Stimulated activated CD4-positive, alpha-beta T cell treated with anti-CD3 and anti-CD28 coated beads, TNF-alpha, amount 100 ng/mL, for 4 hours (primary cell): ENCODE results near the gene TNIP1.
A peak's percentile ranks its signal among the peaks of the same experiment; 100 is the strongest.

Experiments used
- DNase-seq, 3 experiments: peaks; one replicate each; pipeline ENCODE4 v3.0.0-alpha.2; 2020; ENCODE audit warnings: low read depth in 3 of 3

The TNIP1 gene

DNA sequence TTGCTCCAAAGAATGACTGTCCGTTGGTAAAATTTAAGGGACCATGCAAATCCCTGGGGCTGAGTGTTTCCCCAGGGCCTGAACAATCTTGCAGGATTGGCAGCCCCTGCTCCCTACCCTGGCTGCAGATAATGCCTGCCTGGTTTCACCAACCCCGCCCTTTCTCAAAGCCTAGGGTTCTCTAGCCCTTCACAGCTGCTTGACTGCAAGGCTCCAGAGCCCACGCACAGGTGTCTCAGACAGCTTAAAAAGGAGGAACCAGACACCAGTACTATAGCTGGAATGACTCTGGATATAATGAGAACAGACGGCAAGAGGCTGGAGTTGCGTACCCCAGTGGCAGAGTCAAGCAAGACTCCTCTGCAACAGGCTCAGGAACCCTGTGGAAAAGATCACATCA is 25.2 kb upstream of the TNIP1 start:
- DNase-seq = no peak

DNA sequence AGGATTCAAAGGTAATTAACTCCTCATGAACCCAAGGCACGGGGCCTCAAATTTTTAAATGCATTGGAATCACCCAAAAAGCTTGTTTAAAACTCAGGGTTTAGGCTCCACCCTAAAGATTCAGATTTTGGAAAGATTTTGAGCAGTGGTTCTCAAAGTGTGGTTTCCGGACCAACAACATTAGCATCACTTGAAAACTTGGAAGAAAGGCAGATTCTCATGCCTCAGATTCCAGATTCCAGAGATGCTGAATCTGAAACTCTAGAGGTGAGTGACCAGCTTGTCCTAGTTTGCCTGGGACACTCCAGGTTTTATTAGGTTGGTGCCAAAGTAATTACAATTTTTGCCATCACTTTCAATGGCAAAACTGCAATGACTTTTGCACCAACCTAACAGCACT is 24.7 kb upstream of the TNIP1 start:
- DNase-seq = no peak

DNA sequence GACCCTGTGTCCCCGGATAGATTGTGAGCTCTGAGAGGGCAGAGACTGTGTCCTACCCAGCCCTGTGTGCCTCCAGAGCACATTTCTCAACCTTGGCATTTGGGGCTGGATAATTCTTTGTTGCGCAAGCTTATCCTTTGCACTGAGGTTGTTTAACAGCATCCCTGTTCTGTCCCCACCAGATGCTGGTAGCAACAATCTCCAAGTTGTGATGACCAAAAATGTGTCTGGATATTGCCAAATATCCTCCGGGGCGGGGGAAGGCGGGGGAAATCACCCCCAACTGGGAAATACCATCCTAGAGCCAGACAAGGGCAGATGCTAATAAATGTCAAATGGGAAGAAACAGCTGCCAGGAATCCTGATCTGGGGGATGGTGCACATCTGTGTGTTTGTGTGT is 24.0 kb upstream of the TNIP1 start:
- no peak for DNase-seq

DNA sequence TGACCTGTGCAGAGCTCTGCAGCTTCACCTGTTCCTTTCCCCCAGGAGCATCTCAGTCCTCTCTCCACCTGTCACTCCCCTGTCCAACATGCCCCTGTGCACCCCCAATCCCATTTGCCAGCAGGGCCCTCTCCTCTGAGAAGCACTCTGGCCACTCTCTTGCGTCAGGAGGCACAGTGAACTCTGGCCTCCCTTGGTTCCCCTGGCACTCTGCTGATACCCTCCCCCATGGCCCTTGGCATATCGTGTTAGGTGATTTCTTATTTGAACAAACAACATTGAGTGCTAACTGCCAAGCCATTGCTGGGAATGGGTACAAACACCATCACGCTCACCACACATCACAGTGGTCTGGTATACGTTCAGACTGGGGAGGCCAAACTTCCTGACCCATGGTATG is 20.9 kb upstream of the TNIP1 start:
- DNase-seq = no peak

DNA sequence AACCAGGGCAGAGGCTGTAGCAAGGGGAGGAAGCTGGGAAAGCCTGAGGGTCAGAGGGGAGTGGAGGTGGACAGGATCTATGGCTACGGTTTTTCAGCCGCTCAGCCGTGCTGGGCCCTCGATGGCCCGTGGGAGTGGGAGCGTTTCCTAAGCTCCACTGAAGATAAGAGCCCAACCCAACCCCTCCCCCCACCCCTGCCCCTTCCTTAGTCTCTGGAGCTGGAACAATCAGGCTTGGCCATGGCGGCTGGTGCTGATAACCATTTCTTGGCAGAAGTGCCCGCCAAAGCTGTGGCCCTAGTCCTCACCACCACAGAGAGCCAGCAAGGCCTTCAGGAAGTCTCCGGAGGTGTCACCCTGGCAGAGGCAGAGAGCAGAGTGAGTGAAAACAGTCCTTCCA is 20.3 kb upstream of the TNIP1 start:
- no peak for DNase-seq

DNA sequence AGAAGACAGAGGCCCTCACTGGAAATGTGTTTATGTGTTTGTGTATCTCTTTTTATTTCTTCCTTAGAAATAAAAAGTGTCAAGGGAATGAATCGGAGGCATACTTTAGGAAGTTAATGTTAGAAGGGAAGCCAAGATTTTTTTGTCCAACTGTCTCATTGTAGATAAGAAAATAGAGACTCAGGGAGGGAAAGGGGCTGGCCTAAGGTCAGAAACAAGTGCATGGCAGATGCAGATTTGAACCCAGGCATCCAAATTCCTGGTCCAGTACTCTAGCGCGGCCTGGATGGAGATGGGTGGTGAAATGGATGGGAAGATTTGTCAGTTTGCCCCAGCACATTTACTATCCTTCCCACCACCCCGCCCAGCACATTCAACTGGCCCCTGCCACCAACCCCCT is 19.8 kb upstream of the TNIP1 start:
- no peak for DNase-seq

DNA sequence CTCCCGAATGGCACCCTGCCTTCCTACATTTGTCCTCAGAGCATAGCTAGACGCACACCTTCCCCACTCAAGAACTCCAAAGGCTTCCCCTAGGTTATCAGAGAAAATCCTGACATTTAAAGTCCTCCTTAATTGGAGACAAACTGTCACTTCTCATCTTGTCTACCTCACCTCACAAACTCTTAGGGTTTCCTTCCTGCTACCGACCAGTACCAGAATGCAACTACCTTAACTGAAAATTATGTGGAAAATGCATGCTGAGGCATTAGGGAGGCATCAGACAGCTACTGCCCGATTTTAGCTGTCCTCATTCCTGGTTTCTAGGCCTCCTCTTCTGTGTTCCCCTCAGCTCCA is 17.9 kb upstream of the TNIP1 start:
- no peak for DNase-seq

DNA sequence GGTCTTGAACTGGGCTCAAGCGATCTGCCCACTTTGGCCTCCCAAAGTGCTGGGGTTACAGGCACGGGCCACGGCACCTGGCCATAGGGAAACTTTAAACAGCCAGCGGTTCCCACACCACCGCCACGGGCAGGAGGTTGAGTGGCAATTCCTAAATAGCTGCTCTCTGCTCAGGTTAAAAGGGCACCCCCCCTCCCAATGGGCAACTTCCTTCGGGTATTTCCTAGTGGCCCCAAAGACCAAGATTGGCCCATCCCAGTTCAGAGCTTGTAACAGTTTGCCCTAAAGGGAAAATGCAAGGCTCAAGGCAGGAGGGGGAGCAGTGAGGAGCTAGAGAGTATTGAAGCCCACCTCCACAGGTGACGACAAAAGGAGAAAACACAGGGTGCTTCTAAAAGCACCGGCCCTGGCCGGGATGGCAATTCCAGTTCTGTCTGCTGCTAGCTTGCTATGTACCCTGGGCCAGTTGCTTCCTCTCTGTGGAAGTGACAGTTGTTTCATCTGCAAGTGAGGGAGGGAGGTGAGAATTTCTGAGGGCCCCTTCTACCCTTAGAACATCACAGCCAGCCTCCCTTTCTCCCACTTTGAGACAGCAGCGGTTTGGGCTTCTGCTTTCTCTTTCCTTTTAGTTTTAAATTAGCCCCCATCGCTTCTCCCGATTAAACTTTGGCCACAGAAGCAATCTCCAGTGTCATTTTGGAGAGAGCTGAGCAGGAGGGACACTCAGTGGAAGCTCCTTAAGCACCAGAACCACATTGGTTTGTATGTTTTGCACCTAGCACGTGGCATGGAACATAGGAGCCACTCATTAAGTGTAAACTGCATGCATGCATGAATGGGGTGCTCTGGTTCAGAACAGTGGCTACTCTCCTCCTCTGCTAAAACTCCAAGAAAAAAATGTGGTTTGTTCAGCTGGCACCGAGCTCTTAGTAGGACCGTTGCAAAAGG is 17.3 kb upstream of the TNIP1 start:
- DNase-seq = no peak

DNA sequence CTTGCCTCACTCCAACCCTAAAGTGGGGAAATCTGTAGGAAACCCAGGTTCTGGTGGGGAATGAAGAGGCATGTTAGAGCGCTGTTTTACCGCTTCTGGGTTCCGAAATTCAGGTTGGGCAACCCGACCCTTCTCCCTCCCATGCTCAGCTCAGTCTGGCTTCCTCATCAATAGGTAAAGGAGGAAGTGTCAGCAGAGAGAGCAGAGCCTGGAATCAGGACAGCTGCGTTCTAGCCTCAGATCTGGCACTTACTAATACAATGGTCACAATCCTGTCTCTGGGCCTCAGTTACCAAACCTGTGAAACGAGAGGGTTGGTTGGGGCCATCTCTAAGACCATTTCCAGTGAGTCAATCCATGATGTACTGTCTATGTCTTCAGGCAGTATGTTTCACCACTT is 16.2 kb upstream of the TNIP1 start:
- DNase-seq = no peak

DNA sequence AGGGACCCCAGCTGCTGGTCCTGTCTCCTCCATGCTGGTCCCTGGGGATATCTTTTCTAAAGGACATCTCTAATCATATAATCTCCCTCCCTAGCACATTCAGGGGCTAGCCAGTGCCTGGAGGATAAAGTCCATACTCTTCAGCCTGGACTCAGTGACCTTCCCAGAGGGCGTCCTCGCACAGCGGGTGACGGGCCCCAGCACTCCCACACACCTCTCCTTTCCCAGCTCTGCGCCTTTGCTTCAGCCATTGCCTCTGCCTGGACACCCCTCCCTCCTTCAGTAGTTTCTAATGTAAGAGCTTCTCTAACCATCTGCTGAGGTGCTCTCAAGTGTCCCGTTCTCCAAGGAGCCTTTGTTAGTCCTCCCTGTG is 15.2 kb upstream of the TNIP1 start:
- no peak for DNase-seq

DNA sequence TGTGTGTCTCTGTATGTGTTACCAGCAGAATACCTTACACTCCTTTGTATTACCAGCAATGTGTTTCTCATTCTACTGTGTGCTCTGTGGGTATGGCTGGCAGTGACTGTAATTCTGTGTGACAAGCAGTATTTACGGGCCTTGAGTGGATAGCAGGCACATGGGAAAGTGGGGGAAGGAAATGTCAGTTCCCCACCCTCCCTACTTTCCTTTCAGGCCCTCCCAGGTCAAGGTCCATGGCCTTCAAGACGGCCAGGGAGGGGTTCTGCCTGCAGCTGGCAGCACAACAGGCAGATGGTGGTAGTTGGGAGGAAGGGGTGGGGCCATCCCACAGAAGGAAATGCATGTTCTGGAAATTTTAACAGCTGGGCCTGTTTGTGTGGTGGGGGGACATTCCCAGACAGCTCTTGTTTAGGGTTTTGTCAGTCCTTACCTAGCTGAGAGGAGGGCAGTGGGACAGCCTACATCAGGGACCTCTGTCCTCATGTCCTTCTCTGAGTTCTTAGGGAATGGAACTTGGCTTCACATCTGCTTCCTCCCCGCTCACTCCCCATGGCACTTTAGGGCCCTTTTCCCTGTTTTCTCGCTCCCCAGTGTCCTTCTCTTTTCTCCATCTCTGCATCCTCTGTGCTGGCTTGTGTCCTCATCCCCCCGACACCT is 14.6 kb upstream of the TNIP1 start:
- no peak for DNase-seq

DNA sequence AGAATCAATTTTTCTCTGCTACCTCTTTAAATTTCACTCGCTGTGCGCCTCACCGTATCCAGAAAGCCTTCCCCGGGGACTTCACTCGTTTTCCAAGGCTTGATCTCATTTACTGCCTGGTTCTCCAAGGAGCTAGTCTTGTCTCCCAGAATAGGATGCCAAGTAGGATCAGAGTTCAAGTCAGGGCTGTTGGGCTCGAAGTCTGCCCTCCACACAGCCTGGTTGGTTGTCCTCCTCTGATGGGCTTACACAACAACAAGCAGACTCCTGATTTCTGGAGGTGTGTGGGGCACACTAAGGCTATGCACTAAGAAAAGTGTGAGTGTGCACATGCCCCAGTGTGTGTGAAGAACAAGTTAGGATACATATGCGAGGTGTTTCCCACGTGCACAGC is 14.0 kb upstream of the TNIP1 start:
- no peak for DNase-seq

DNA sequence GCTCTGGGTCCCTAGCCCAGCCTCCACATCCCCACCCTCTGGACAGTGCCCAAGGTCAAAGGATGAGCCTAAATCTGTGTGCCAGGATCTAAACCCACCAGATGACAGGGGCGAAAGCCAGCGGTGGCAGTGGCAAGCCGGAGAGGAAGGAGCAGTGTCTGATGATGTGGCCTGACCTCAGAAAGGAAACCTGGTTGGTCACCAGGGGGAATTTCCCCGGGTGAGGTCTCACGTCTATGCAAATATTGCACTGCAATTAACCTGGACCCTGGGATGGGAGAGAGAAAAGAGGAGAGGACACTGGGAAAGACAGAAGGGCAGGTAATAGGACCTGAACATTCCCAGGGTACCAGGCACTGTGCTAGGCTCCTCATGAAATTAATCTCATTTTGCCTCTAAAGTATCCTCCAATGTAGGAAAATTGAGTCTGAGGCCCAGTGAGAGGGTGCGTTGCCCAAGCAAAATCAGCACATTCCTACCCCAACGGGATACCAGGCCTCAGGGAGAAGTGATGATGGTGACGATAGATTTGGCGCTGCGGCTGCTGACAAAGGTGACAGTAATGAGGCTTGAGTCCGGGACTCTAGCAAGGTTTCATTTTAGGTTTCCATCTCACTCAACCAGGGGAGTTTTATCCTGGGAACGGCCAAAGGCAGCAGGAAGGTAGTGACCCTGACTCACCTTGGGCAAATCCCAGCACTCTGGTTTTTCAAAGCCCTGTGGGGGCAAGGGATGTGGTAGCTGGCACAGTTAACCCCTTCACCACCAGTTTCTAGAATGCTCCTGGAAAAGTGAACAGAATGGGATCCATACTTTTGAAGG is 13.4 kb upstream of the TNIP1 start:
- DNase-seq = peak in 2 of 3 experiments; percentile 18 to 31

DNA sequence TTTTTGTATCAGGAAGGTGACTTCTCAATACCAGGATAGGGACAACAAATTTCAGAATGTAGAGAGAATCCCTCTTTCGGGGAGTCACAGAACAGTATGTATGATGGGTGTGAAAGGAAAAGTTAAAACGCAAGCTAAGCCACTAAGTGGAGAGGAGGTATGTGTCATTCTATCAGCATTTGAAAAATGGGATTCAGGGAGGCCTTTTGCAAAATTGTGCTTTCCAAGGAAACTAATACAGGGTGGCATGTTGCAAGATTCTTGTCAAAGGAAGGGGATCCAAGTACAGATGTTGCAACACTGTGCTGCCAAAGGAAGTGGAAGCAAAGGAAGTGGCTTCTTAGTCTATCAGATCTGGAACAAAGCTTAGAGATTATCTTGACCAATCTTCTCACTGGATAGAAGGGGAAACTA is 12.6 kb upstream of the TNIP1 start:
- DNase-seq = no peak

DNA sequence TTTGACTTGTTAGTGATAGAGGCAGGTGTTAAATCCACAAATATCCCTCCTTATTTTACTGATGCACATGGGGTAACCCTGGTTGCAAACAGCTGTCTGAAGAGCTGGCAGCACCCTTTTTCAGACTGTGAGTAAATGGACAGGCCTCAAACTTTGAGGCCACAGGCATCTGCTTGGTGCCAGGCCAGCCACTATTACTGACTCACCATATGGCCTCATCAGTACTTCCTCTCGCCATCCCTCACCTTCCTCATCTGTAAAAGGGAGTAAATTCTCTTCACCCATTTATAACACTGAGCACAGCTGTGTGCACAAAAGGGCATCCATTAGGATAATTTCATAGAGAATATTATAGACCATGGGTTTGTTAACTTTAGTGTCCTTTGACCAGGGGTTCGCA is 11.9 kb upstream of the TNIP1 start:
- no peak for DNase-seq

DNA sequence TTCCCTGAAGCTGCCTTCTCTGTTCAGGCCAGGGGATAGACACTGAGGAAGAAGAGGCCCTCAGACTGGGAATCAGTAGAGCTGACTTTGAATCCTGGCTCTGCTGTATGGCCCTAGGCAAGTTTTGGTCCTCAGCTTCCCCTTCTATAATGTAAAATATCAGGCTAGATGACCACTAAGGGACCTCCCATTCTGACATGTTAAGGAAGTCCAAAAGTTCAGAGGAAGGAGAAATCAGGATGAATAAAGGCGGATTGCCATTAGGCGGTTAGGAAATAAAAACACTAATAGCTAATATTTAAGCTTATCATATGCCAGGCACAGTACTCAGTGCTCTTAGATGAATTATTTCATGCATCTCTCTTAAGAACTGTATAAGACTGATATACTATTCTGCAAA is 8.9 kb upstream of the TNIP1 start:
- DNase-seq = no peak

DNA sequence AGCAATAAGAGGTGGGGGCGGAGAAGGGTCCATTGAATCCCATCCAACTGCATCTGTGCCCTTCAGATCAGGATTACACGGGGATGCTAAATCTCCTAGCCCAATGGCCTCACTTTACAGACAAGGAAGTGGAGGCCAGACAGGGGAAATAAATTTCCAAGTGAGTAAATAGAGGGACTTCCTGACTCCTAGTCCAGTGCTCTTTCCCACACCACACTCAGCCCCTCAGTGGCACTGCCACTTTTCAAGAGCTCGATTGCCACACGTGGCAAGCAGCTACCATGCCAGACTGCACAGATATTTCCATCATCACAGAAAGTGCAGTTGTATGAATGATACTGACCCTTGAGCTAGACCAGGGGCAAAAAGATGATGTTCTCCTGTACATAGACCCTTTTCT is 8.2 kb upstream of the TNIP1 start:
- no peak for DNase-seq

DNA sequence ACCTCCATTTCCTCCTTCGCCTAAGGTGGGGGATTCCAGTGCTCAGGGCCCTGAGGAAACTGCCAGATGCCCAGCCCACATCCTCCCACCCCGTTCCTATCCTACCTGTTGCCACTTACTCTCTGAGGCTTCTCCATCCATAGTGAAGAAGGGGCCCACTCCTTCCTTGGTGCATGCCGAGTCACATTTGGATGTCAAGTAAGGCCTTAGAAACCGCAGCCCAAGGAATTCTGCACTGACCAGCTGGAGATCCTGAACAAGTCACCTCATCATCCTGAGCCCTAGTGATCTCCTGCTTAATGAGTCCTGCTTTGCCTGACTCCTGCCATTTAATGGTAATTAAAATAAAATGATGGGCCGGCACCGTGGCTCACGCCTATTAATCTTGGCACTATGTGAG is 6.7 kb upstream of the TNIP1 start:
- DNase-seq = no peak

DNA sequence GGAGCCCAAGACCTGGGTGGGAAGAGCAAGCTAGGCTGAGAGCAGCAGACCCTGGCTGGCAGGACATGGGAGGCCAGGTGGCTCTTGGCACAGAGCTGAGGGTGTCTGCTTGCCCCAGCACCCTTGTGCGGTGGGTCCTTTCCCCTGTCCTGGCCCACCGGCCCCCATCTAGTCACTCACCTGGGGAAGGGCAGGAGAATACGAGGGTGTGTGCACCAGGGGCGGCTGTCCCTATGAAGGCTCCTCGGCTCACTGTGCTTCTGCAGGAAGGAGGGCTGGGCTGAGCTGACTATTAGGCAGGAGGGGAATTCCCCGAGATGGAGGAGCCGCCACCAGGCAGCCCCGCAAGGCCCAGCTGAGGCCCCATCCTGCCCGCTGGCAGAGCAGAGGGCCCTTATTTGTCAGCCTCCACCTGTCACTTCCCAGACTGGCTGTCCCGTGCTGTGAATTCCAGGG is 6.1 kb upstream of the TNIP1 start:
- peak; percentile 44 to 63 (median 46) for DNase-seq

DNA sequence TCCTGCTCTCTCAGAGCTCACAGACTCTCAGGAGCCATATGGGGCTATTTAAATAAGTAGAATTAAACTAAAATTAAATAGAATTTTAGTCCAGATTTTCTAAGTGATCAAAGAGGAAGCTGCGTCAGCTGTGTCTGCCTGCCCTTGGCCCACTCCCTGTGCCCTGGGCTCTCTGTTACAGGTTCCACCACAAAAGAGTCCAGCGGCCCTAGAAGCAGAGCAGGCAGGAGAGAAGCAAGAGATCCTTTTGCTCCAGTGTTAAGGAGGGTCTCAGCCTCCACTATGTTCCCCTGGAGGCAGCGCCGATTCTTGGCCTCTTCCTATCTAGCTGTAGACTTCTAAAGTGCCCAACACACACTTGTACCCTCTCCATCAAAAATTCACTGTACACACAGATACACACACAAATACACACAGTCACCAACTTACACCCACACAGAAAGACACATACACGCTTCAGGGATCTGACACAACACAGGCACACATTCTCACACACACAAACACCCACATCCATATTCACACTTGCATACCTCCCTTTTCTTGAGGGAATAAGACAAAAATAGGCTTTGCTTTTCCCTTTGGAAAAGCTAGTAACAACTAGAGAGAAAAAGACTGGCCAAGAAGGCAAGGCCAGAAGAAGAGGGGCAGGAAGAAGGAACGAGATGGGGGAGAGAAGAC is 5.5 kb upstream of the TNIP1 start:
- no peak for DNase-seq

DNA sequence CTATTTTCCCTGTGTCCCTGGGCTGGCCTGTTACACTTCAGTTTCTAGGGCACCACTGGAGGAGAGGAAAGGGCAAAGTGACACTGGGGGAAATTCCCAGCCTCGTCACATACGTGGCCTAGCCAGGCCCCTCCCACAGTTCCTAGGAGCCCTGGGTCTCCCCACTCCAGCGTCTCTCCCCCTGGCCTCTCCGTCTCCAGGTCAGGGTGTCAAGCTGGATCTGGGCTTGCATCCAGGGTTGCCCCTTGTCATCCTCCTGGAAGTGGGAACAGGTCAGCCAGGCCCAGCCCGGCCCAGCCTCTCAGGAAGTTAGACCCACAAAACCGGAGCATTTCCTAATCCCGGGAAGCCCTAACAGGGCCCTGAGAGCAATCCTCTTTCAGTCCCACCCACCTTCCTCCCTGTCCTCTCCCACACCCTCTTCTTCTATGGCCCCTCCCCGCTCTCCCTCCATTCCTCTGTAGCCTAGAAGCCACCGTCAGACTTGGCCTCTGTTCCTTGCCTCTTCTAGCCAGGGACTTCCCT is 4.7 kb upstream of the TNIP1 start:
- DNase-seq = peak in 1 of 3 experiments; percentile 30

DNA sequence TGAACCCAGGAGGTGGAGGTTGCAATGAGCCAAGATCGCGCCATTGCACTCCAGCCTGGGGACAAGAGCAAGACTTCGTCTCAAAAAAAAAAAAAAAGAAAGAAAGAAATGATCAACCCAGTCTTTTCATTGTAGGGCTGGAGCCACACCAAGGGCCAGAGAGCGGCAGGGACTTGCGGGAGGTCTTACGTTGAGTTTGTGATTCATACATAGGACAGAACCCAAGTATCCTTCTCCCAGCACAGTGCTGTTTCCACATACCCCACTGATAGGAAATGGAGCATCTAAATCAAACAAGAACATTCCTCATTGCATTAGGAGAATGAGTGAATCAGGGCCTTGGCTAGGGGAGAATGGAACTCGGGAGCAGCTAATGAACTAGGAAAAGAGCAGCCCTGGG is 3.5 kb upstream of the TNIP1 start:
- no peak for DNase-seq
